HG03520 (cell line): ENCODE results near the gene POP4.

Source experiments
- ATAC-seq: cut with Tn5 transposase; IDR thresholded peaks from one replicate; pipeline ENCODE4 v1.9.1; 2021; ENCODE audit warnings: mild to moderate bottlenecking, moderate library complexity; ENCODE audit not compliant: unreplicated experiment

Gene POP4

DNA sequence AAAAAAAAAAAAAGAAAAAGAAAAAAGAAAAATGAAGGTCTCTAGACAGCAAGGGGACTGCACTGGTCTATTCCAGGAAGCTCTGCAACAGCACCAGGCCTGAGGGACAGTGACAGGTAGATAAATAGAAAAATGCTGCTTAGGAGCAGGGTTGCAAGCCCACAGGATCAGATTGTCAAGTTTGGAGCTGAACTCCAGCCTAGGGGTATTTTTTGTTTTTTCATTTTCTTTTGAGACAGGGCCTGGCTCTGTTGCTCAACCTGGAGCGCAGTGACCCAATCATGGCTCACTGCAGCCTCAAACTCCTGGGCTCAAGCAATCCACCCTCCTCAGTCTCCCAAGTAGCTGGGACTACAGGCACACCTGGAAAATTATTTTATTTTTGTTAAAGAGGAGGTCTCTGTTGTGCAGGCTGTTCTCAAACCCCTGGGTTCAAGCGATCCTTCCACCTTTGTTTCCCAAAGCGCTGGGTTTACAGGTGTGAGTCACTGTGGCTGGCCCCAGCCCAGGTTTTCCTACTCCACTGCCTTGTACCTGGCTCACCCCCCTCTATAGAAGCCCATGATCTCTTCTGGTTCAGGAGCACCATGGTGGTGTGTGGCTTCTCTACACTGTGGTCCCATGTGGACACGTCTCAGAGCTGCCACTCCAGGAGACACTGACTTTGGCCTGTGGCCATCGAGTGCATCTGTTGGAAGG, 23.9 kb downstream of the POP4 start:
- no peak for ATAC-seq

DNA sequence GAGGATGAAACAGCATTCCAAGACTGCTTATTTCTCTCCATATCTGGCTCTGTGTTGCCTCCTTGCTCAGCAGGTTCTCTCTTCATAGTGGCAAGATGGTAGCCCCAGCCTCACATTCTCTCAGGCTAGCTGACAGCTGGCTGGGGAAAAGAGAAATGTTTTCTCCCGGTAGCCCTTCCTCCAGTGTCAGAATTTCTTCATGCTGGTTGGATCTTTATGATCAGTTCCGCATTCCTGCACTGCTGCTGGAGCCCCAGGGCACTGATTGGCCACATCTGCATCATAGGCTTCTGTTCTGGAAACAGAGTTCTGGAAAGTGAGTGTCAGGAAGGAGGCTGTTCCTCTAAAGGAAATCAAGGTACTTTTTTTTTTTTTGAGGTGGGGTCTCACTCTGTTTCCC, 24.6 kb downstream of the POP4 start:
- ATAC-seq, result no peak

DNA sequence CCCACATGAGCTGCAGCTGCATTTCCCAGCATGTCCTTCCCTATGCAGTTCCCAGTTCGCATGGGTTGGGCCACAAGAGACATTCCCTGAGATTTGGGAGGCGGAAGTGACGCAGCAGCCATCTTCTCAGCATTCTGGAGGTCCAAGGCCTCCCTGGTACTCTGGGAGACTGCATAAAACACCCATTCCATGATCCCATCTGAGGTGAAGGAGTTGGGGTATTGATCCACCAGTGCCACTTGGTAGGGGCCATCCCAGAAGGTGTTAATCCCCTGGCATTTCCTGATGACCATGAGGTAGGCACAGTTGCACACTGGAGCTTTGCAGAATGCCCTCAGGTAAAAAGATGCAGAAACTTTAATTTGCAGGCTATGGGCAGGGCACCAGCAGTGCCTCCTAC, 25.4 kb downstream of the POP4 start:
- ATAC-seq, result no peak

DNA sequence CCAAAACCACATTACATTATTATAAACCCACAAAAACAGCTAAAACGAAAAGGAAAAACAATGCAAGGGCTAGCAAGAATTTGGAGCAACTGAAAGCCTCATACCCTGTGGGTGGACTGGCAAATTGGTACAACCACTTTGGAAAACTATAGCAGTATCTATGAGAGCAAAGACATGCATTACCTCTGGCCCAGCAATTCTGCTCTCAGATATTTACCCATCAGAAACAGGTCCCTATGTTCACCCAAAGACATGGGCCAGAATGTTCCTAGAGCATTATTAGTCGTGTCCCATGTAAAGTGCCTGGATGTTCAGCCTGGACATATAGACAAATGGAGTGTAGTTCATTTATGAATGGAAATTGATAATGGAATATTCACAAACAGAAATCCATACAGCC, 27.9 kb downstream of the POP4 start:
- no peak for ATAC-seq

DNA sequence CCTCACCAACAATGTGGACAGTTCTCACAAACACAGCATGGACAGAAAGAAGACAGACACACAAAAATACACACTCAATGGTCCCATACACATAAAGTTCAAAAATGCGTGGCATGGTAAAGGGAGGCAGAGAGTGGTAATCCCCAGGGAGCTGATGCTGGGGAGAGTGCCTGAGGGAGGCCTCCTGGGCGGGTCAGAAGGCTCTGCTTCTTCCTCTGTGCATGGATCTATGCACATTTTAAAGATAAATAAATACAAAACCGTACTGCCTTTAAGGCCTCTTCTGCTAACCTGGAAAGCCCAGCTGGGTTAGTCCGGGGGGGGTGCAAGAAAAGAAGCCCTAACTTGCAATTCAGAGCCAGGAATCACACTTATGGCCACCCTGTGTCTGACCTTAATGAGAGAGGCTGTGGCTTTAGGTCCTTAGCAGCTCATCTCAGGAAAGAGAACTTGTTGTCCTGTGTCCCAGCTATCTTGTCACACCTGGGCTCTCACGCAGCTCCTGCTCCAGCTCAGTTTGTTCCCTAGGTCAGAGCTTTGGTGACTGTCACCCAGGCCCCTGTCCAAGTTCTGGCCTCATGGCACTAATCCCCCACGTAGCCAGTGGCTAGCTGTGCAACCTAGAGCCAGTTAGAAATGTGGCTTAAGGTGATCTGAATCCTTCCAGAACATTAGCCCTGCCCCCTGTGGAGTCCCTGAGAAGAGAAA, 28.5 kb downstream of the POP4 start:
- ATAC-seq, result no peak

DNA sequence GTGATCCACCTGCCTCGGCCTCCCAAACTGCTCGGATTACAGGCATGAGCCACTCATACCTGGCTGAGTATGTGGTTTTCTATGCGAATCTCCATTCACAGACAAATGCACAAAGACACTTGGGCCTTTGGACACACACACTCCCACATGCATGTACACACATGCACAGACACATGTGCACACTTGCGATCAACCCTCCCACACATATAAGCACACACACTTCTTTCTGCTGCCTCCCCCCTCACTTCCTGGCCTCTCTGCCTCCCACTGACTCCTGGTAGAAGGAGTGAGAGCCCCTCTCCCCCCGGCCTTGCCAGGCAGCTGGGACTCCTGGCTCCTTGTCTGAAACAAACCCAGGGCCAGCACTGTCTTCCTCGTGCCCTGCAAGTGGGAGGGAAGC, 29.9 kb downstream of the POP4 start:
- ATAC-seq, result no peak

DNA sequence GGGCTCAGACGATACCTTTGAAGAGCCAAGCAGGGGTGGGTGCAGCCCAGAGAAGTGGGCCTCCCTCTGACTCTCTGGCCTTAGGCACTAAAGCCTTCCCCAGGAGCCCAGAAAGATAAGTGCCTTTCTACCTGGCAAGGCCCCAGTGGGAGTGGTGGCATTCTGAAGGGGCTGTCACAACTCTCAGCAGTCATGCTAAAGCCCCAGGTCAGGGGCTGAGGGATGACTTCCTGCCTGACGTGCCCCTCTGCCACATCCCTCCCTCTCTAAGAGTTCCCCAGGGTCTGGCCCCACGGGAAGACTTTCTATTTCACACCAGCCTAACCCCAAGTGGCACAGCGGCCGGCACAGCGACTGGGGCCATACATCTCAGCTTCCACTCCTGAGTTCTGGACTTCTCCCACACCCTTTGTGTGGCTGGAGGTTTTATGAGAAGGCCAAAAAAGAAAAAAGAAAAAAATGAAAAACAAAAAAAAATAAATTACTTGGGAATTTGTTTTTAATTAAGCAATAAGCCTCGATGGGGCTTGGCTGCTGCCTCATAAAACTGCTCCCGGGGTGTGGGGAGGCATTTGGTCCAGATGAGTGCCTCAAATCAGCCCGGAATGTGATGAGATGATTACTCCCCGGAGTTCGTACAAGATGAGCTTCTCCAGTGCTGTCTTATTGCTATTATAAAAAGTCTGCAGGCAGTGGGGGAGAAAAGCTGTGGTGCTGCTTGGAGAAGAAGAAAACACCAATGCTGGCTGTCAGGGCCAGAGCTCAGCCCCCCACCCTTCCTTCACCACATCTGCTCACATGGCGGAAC, 30.7 kb downstream of the POP4 start:
- no peak for ATAC-seq

DNA sequence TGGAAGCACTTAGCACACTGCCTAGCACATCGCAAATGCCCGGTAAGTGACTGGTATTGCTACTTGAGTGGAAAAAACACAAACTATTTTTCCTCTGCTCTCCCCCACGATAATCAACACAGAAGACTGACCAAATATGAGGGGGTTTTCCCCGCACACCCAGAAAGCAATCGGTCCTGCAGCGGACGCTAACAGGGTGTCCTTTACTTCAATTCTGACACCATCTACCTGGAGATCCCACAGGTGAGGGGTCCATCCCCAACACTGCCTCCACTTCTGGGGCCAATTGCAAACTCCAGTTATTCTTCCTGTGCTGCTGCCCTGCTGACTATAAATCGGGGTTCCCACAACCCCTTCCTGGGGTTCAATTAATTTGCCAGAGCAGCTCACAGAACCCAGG, 33.0 kb downstream of the POP4 start:
- ATAC-seq, result no peak

DNA sequence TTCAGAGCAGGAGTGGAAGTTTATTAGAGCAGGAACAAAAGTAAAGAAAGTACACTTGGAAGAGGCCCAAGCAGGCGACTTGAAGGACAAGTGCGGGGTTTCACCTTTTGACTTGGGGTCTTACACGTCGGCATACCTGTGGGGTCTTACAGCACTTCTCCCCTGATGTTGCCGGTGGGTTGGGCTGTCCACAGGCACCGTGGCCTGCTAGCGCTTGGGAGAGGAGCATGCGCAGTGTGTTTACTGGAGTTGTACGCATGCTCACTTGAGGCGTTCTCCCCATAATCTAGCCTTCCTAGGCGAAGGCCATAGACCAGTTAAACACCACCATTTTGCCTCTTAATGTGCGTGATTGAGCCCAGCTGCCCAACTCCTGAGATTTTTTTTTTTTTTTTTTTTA, 34.1 kb downstream of the POP4 start:
- ATAC-seq, result no peak

DNA sequence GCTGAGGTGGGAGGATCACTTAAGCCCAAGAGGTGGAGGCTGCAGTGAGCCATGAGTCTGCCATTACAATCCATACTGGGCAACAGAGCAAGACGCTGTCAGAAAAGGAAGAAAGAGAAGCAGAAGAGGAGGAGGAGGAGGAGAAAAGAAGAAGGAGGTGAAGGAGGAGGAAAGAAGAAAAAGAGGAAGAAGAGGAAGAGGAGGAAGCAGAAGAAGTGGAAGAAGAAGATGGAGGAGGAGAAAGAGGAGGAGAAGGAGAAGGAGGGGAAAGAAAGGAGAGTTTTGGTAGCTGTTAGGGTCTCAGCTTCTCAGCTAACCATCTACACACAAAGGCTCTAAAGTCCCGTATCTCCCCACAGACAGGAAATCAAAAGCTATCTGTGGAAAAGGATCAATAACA, 35.5 kb downstream of the POP4 start:
- ATAC-seq, result no peak

DNA sequence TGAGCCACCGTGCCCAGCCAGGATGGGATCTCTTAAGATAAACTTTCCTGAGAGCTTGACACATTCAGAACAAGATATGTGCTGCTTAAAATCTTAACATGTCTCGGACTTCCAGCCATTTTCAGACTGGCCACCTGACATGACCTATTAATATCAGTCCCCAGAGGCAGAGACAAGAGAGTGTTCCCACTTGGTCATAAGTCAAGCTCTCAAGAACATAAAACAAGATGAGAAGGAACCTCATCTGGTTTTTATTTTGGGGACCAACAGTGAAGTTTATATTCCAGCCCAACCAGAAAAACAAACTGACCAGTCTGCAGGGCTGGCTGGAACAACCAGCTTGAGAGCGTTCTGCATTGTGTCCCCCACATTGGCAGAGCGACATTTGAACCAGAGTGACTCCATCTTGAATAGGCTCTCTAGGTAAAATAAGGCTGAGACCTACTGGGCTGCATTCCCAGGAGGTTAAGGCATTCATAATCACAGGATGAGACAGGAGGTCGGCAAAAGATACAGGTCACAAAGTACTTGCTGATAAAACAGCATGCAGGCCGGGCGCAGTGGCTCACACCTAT, 37.4 kb downstream of the POP4 start:
- ATAC-seq, result no peak

DNA sequence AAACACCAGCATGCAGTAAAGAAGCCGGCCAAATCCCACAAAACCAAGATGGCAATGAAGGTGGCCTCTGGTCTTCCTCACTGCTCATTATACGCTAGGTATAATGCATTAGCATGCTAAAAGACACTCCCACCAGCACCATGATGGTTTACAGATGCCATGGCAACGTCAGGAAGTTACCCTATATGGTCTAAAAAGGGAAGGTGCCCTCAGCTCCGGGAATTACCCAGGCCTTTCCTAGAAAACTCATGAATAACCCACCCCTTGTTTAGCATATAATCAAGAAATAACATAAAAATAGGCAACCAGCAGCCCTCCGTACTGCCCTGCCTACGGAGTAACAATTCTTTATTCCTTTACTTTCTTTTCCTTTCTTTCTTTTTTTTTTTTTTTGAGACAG, 38.1 kb downstream of the POP4 start:
- no peak for ATAC-seq

DNA sequence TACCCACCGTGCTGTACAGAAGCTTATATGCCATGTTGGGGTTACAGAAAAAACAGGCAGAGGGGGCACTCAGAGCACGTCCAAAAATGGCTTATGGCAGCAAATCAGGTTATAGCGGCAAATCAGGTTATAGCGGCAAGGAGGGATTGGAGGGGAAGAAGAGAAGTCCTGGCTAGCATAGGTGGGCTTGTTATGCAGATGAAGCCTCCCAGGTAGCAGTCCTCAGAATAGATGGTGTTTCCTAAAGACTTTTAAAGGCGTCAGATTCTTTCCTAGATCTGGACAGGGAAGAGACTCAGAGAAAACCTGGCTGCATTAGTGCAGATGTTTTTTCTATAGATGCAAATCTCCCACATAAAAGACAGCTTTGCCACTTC, 39.4 kb downstream of the POP4 start:
- ATAC-seq, result no peak

DNA sequence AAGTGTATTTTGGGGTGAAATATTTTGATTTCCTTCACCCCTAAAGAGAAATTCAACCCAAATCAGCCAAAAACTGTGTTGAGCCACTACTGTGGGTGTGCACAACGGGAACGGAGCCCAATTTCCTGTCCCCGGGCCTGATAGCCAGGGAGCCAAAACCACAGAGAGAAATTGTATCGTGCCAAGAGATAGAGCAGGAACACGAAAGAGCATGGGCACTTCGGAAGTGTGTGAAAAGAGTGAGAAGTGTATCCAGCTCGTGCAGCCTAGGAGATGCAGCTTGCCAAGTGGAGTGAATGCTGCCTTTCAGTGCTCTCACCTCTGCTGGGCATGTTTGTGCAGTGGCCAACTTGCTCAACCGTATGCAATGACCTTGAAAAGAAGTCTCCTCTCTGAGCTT, 39.8 kb downstream of the POP4 start:
- ATAC-seq, result no peak

DNA sequence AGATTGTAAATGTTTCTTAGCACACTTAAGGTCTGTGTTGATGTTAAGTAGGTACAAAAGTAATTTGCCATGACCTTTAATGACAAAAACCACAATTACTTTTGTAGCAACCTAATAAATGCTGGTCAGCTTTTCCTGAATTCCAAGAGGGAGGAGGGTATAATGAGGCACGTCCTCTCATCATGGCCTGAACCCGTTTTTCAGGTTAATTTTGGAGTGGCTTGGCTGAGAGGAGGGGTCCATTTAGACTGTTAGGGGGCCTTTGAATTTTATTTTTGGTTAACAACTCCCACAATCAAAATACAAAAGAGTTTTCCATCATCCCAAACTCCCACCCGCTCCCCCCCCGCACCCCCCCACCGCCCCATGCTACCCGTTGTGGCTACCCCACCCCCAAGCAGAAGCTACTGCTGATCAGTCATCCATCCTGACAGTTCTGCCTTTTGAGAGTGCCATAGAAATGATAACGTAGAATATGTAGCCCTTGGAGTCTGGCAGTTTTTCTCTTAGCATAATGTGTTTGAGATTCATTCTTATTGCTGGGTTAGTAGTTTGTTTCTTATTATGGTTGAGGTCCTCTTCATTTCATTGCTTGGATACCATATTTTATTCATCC, 44.8 kb downstream of the POP4 start:
- ATAC-seq, result no peak

DNA sequence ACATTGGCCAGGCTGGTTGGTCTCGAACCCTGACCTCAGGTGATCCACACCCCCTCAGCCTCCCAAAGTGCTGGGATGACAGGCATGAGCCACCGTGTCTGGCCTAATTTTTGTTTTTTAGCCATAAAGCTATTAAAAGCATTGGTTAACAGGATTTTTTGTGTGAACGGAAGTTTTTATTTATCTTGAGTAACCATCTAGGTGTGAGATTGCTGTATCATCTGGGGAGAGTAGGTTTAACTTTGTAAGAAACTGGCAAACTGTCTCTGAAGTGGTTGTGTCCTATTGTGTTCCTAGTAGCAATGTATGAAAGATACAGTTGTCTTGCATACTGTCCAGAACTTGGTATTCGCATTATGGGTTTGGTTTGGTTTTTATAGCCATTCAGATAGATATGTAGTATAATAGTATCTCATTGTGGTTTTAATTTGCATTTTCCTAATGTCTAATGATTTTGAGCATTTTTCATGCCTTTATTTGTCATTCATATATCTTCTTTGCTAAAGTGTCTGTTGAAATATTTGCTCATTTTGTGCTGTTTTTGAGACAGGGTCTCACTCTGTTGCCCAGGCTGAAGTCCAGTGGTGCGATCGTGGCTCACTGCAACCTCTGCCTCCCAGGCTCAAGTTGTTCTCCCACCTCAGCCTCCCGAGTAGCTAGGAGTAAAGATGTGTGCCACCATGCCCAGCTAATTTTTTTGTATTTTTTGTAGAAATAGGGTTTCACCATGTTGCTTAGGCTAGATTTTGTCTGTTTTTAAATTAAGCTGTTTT, 45.7 kb downstream of the POP4 start:
- ATAC-seq, result no peak

DNA sequence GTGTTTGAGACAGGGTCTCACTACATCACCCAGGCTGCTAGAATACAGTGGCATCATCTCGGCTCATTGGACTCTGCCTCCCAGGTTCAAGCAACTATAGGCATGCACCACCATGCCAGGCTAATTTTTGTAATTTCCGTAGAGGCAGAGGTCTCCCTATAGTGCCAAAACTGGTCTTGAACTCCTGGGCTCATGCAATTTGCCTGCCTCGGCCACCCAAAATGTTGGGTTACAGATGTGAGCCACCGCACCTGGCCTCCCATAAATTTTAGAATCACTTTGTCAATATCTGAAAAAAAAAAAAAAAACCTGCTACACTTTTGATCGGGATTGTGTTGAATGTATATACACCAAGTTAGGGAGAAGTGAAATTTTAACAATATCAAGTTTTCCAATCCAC, 47.3 kb downstream of the POP4 start:
- no peak for ATAC-seq

DNA sequence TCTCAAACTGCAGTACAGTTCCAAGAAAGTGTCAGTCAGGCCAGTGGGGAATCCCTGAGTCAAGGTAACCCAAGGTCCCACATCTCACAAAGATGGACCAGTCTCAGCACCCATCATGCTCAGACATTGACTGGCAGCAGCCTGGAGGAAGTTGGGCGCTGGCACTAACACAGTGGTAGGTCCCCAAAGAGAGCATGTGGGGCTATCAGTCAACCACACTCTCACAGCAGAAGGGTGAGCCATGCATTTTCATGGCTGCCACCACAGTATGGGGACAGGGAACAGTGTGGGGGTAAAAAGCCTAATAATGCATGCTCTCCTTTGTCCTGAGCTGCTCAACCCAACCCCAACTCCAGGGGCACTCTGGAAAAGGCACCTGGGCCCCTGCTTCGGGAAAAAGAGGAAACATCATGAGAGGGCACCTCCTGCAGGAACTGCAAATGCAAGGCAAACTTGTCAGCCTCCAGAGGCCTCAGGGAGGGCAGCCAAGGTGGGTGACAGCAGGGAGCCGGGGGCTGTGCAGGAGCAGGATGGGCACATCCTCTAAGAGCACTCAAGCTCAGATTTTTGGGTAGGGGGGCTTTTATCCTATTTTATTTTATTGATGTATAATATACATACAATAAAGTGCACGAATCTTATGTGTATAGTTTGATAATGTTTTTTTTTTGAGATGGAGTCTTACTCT, 49.7 kb downstream of the POP4 start:
- no peak for ATAC-seq

DNA sequence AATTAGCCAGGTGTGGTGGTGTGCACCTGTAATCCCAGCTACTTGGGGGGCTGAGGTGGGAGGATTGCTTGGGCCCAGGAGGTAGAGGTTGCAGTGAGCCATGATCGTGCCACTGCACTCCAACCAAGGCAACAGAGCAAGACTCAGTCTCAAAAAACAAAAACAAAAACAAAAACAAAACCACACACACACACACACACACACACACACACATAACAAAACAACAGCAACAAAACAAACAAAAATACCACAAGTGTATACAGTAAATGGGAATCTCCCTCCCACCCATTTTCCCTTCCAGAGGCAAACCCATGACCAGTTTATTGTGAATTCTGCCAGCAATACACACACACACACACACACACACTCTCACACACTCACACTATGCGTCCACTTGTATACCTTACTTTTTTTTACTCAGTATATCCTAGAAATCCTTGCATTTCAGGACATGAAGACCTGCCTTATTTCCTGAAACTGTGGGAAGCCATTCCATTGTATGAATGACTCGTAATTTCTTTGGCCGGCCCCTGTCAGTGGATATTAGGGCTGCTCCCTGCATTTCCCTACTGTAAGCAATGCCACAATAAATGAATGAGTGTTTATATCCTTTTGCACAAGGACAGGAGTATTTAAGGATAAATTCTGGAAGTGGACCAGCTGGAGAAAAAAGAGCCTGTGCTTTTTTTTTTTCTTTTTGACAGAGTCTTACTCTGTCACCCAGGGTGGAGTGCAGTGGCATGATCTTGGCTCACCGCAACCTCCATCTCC, 52.3 kb downstream of the POP4 start:
- no peak for ATAC-seq
